Gastrocnemius medialis (tissue), 4 donors: ENCODE results near the gene MSLN.

ENCODE experiments used
- CTCF ChIP-seq, 5 experiments: fragments of 450-650 bp in 3 of 5; fragments of 200-600 bp in 2 of 5; sonication (generic) in 2 of 5; IDR thresholded peaks in 4 of 5; conservative IDR thresholded peaks in 1 of 5; 1 replicate in 4 of 5; 2 replicates in 1 of 5; pipeline ENCODE4 v1.5.1; 2016 to 2019; ENCODE audit warnings: antibody characterized with exemption in 5 of 5, mild to moderate bottlenecking in 3 of 5, moderate library complexity in 3 of 5
- POLR2A ChIP-seq, 2 donors: fragments of 450-650 bp; IDR thresholded peaks; one replicate each; pipeline ENCODE4 v1.6.1; 2017; ENCODE audit warnings: antibody characterized with exemption in 2 of 2, mild to moderate bottlenecking in 2 of 2, moderate library complexity in 2 of 2

- TF ChIP-seq CTCF (IDR thresholded peaks at IDR 0.05 in 4 of 5, conservative IDR thresholded peaks at IDR 0.05 in 1 of 5) (no peak), POLR2A (IDR thresholded peaks at IDR 0.05) (no peak)
Measured at GRCh38 chr16:734981-735881, 25.3 kb upstream of the MSLN start.
